Breast epithelium (tissue), 3 donors: ENCODE data around the gene DACT3.

Experiments
- CTCF ChIP-seq, 3 donors: fragments of 450-650 bp; IDR thresholded peaks; one replicate each; pipeline ENCODE4 v1.5.1; 2016 to 2017; ENCODE audit warnings: antibody characterized with exemption in 3 of 3, mild to moderate bottlenecking in 3 of 3, moderate library complexity in 3 of 3
- POLR2A ChIP-seq: fragments of 450-650 bp; IDR thresholded peaks from one replicate; pipeline ENCODE4 v1.6.1; 2016; ENCODE audit warnings: antibody characterized with exemption, mild to moderate bottlenecking, moderate library complexity
- POLR2AphosphoS5 ChIP-seq, 3 donors: sonication (generic); formaldehyde crosslinking; IDR thresholded peaks; one replicate each; pipeline ENCODE4 v1.6.1; 2017; ENCODE audit warnings: antibody characterized with exemption in 3 of 3

- TF ChIP-seq CTCF (IDR thresholded peaks at IDR 0.05) (no peak), POLR2A (no peak), POLR2AphosphoS5 (IDR thresholded peaks at IDR 0.05) (no peak)
Measured at GRCh38 chr19:46634656-46635218, 26.2 kb downstream of the DACT3 start.
